NCI-H69 (cell line): ENCODE measurements around the gene GMPS.
"Not testable (repeated sequence)": the region's sequence is repeated elsewhere in the genome, so short reads cannot be mapped to it uniquely, and the experiment has no call there.

Experiments
- DNase-seq: peaks from one replicate; lab custom pipeline; 2025; lab: John Stamatoyannopoulos, UW

GMPS gene

GRCh38 chr3:155870133-155870944 is at the start of gene GMPS:
GMPS (plus strand) TSS chr3:155870650; CDS start chr3:155870871, 221 bp downstream.
- DNase-seq: peak; percentile 95

GRCh38 chr3:155828490-155829098 is 41.9 kb upstream of the GMPS start:
- DNase-seq: not testable (repeated sequence)

GRCh38 chr3:155835341-155836071 is 34.9 kb upstream of the GMPS start:
- no peak for DNase-seq

DNA sequence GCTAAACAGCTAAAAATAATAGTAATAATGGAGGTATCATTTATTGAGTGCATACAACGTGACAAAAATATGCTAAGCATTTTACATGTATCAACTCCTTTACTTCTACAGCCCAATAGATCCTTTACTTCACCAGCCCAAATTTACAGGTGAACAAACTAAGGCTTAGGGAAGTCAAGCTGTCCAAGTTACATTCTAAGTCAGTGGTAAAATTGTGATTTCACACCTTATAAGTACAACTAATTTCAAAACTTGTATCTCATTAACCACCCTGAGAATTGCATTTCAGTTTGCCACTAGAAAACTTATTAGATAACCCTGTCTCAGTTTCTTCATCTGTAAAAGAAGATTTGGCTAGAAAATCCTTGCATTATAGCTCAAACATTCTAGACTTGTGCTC is 26.9 kb upstream of the GMPS start:
- no peak for DNase-seq

DNA sequence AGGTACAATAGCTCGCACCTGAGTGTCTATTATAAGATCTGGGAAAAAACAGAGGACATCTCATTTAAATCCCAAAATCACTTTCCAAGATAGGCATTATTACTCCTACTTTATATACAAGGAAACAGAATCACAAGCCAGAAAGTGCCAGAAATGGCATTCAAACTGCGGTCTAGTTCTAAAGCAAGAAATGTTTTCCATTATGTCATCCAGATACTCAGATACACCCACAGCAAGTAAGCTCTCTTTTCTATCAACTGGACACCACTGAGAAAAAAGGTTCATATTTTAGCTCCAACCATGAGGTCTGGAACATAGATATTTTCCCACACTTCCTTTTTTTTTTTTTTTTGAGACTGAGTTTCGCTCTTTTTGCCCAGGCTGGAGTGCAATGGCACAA is 24.3 kb upstream of the GMPS start:
- no peak for DNase-seq

DNA sequence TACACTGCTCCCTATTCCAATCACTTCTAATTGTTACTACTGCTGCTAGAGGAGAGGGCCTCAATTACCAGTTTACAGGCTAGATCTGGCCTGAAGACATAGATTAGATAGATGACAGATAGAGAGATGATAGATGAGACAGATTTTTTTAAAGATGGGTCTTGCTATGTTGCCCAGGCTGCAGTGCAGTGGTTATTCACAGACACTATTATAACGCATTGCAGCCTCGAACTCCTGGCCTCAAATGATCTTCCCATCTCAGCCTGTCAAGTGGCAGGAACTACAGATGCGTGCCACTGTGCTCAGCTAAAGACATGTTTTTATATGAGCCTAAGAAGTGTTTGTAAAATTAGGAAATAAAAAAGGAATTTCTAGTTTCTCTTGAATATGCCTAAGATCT is 22.5 kb upstream of the GMPS start:
- DNase-seq: no peak

DNA sequence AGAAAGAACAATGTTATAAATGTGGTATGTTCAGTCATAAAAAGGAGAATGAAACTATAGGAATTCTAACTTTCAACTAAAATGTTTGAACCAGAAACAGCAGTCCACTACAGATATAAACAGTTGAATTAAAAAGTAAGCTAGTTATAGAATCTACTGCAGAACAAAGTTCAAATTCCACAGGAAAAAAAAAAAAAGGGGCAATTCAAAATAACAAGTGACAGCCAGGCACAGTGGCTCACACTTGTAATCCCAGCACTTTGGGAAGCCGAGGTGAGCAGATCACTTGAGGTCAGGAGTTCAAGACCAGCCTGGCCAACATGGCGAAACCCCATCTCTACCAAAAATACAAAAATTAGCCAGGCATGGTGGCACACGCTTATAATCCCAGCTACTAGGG is 21.0 kb upstream of the GMPS start:
- not testable (repeated sequence) for DNase-seq

DNA sequence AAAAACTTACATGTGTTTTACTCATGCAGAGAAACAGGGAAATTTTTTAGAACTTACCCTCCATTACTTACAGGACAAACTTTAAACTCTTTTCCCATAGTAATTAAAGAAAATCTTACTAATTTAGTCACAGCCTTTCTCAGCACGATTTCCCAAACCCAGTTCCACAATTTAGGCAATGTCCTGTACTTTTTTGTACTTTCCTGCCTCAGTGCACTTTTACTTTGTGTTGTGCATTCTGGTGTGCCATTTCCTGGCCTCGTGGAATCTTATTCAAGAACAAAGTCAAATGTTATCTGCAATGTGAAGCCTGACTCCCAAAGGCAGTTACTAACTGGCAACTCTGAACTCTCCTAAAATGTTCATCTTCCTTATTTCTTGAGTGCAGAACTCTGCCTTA is 18.1 kb upstream of the GMPS start:
- DNase-seq: peak; percentile 3

DNA sequence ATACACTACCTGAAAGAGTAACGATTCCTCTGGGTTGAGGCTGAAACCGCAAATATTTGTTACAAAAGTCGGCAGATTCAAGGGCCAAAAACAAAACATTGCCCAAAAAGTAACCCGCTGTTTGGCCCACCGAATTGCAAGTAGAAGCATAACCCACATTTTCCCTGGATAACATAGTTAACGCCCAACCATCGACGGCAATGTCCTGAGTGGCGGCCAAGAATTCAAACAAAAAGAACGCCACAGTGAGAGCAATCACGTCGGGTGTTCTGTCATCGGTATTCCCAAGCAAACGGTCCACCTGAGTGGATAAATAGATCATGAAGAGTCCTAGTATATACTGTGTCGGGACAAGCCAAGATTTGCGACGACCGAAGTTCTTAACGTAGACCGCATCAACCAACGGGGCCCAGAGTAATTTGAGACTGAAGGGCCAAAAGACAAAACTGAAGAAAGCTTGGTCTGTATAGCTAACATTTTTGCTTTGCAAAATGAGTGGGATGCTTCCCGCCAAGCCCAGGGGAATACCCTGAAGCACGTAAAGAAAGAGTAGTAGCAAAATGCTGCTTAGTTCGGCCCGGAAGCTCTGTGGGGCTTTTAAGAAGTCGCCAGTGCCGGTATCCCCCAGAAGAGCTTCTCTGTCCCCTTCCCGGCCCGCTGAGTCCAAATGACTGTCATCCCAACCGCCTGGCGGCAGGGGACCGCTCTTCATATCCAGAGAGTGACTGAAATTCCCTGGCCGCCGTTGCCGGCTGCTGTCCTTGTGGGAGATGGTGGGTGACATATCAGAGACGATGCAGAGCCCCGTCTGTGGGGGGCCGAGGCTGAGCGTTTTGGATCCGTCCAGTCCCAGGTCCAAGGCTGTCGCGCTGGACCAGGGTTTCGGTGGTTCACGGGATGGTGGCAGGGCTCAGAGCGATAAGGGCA is 17.0 kb upstream of the GMPS start:
- peak; percentile 35 for DNase-seq

GRCh38 chr3:155854141-155854940 is 16.1 kb upstream of the GMPS start, which contains the start of gene SLC33A1:
SLC33A1 (minus strand) TSS chr3:155854427; CDS start chr3:155853997, 430 bp downstream.
- peak; percentile 97 for DNase-seq

DNA sequence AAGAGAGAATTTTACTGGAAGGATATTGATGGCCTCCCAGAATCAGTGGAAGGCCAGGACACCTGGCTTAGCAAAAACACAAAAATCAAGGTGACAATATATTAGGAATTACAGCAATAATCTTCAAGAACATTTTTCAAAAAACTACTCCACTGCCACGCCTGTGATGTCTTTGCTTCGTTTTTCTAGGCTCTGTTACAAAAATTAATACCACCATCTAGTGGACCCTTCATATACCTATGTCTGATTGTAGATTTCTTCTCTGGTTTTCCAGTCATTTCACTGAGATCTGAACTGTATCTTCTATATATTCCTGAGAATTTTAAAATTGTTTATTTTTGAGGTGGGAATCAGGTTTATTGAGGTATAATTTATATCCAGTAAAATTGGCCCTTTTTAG is 10.6 kb upstream of the GMPS start:
- DNase-seq: peak; percentile 5

DNA sequence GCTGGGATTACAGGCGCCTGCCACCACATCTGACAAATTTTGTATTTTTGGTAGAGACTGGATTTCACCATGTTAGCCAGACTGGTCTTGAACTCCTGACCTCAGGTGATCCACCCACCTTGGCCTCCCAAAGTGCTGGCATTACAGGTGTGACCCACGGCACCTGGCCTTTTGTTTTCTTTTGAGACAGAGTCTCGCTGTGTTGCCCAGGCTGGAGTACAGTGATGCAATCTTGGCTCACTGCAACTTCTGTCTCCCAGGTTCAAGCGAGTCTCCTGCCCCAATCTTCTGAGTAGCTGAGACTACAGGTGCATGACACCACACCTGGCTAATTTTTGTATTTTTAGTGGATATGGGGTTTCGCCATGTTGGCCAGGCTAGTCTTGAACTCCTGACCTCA is 10.0 kb upstream of the GMPS start:
- not testable (repeated sequence) for DNase-seq

GRCh38 chr3:155861476-155862183 is 8.8 kb upstream of the GMPS start:
- no peak for DNase-seq

DNA sequence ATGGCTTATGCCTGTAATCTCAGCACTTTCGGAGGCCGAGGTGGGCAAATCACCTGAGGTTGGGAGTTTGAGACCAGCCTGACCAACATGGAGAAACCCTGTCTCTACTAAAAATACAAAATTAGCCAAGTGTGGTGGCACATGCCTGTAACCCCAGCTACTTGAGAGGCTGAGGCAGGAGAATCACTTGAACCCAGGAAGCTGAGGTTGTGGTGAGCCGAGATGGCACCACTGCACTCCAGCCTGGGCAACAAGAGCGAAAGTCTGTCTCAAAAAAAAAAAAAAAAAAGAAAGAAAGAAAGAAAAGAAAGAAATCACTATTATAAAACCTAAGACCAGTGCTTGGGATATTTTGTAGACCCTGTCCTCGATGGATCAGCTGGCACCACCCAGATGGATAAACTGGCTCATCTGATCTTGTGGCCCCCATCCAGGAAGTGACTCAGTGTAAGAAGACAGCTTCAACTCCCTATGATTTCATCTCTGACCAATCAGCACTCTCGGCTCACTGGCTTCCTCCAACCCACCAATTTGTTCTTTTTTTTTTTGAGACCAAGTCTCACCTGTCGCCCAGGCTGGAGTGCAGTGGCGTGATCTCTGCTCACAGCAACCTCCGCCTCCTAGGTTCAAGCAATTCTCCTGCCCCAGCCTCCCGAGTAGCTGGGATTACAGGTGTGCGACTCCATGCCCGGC is 8.0 kb upstream of the GMPS start:
- DNase-seq: peak; percentile 68

- no peak for DNase-seq
These were observed 7.2 kb upstream of the GMPS start for GRCh38 chr3:155863072-155863784.

DNA sequence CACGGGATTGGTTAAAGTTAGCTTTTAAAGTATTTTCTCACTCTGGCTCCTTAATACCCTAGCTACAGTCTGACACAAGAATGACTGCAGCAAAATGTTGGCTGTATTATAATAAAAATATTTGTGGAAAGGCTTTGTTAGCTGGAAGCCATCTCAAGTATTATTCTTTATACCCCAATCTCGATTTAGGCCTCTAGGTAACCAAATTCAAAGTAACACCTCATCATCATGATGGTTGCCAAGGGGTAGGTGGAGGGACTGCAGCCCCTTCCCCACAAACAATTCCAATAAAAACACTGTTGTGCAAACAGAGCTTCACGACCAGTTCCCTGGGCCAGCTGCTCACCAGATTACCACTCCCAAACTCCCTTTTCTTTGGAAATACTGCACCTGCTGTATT is 759 bp upstream of the GMPS start:
- peak; percentile 51 for DNase-seq

DNA sequence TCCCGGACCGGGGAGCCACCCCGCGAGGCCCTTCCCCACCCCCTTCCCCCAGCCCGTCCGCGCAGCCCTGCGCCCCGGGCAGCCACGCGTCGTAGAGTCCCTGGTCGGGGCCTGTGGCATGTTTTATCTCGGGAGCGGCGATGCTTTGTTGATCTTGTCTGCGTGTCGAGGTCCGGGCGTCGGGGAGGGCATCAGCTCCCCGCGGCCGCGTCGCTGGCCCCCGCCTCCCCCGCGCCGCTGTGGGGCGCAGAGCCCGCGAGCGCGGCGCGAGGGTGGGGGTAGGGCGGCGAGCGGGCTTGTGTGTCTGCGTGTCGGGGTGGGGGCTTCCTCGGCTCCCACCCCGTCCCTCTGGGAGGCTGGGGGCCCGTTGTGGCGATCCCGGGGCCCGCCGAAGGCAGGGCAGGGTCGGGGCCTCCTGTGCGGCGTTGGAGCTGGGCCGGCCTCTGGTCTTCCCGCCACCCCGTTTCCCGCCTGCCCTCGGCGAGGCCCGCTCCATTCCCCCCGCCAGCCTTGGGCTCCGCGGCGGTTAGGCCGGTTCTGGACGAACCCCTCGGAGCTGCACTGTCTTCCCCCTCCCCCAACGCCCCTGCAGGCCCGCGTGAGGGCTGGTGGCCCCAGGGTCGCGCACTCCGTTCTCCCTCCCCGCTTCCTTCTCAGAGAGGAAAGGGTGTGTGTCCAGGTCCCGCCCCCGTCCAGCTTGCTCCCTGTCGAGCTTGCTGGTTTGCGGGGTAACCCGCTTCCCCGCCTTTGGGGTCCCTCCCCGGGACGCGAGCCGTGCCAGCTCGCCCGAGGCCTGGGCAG is 695 bp downstream of the GMPS start:
- peak; percentile 63 for DNase-seq

GRCh38 chr3:155871746-155872158 is 1.3 kb downstream of the GMPS start:
- DNase-seq: peak; percentile 63
